ENCODE data around the gene CMTM7.

Gene CMTM7

GRCh38 chr3:32404714-32405113 lies 13.1 kb downstream of the CMTM7 start:
- TF ChIP-seq CTCF (IDR thresholded peaks at IDR 0.05; ENCODE audit: low read depth, low read length, missing control alignments) = no peak
- no peak for DNase-seq (ENCODE audit: extremely low read depth, low read depth)

GRCh38 chr3:32405155-32405554 lies 13.5 kb downstream of the CMTM7 start:
- no peak for TF ChIP-seq CTCF (IDR thresholded peaks at IDR 0.05; ENCODE audit: low read depth, low read length, missing control alignments)
- no peak overlapping the region for H3K4me3 ChIP-seq (replicated peaks; ENCODE audit: low read depth, low read length)
- no peak for DNase-seq (ENCODE audit: extremely low read depth, low read depth)

More at GRCh38 chr3:32404714-32405113, 13.1 kb downstream of the CMTM7 start:
- H3K4me3 ChIP-seq (replicated peaks; ENCODE audit: low read depth, low read length) = no peak overlapping the region

GRCh38 chr3:32405711-32406323 lies 14.2 kb downstream of the CMTM7 start:
- H3K4me3 ChIP-seq (replicated peaks; ENCODE audit: low read depth, low read length) = no peak overlapping the region
- no peak for DNase-seq (ENCODE audit: extremely low read depth, low read depth)
- TF ChIP-seq CTCF (IDR thresholded peaks at IDR 0.05; ENCODE audit: low read depth, low read length, missing control alignments) = no peak

GRCh38 chr3:32406486-32407408 lies 15.1 kb downstream of the CMTM7 start:
- no peak for DNase-seq (ENCODE audit: extremely low read depth, low read depth)
- no peak for TF ChIP-seq CTCF (IDR thresholded peaks at IDR 0.05; ENCODE audit: low read depth, low read length, missing control alignments)
- no peak overlapping the region for H3K4me3 ChIP-seq (replicated peaks; ENCODE audit: low read depth, low read length)

GRCh38 chr3:32410367-32411246 lies 19.0 kb downstream of the CMTM7 start:
- no peak overlapping the region for H3K4me3 ChIP-seq (replicated peaks; ENCODE audit: low read depth, low read length)
- TF ChIP-seq CTCF (IDR thresholded peaks at IDR 0.05; ENCODE audit: low read depth, low read length, missing control alignments) = no peak
- no peak for DNase-seq (ENCODE audit: extremely low read depth, low read depth)

GRCh38 chr3:32411442-32411841 lies 19.8 kb downstream of the CMTM7 start:
- DNase-seq (ENCODE audit: extremely low read depth, low read depth) = no peak
- no peak for TF ChIP-seq CTCF (IDR thresholded peaks at IDR 0.05; ENCODE audit: low read depth, low read length, missing control alignments)
- H3K4me3 ChIP-seq (replicated peaks; ENCODE audit: low read depth, low read length) = no peak overlapping the region

Data from HFF-Myc (cell line).